Astrocyte (in vitro differentiated cells and primary cell): ENCODE data around the gene SPOCK1. TPM values are rescaled to one million over a fixed set of nuclear protein-coding genes. Genes with fewer than 3 reads are reported as not detected.

Experiments
- DNase-seq: peaks from one replicate; pipeline ENCODE4 v3.0.0-alpha.2; 2010; ENCODE audit warnings: low read depth
- FAIRE-seq: peaks from 2 replicates; lab custom pipeline; 2011; peaks lifted over from hg19 to GRCh38; lab: Jason Lieb, UNC
- H2AFZ ChIP-seq: 2 replicates; pipeline ENCODE4 v1.6.0; 2012; ENCODE audit warnings: low read depth, low read length, inconsistent platforms
- H3K27ac ChIP-seq: 2 replicates; pipeline ENCODE4 v1.5.1; 2011; ENCODE audit warnings: low read depth, low read length, inconsistent platforms
- H3K27me3 ChIP-seq: 2 replicates; pipeline ENCODE4 v1.6.0; 2011; ENCODE audit warnings: low read length, inconsistent platforms; ENCODE audit not compliant: insufficient read depth
- H3K36me3 ChIP-seq: 2 replicates; pipeline ENCODE4 v1.5.1; 2011; ENCODE audit warnings: low read length, inconsistent platforms; ENCODE audit not compliant: insufficient read depth
- H3K4me1 ChIP-seq: 2 replicates; pipeline ENCODE4 v1.5.1; 2011; ENCODE audit warnings: low read length, inconsistent platforms; ENCODE audit not compliant: insufficient read depth
- H3K4me2 ChIP-seq: 2 replicates; pipeline ENCODE4 v1.6.0; 2012; ENCODE audit warnings: low read length, inconsistent platforms
- H3K4me3 ChIP-seq: 2 replicates; pipeline ENCODE4 v1.5.1; 2011; ENCODE audit warnings: low read depth, mild to moderate bottlenecking, low read length, inconsistent platforms; ENCODE audit not compliant: insufficient read depth
- H3K79me2 ChIP-seq: 2 replicates; pipeline ENCODE4 v1.6.0; 2012; ENCODE audit warnings: mild to moderate bottlenecking, low read length, inconsistent platforms; ENCODE audit not compliant: insufficient read depth
- H3K9ac ChIP-seq: 2 replicates; pipeline ENCODE4 v1.6.0; 2012; ENCODE audit warnings: mild to moderate bottlenecking, low read length, inconsistent platforms
- H3K9me3 ChIP-seq: 2 replicates; pipeline ENCODE4 v1.5.1; 2012; ENCODE audit warnings: low read depth, mild to moderate bottlenecking, low read length, inconsistent platforms; ENCODE audit not compliant: insufficient read depth
- H4K20me1 ChIP-seq: 2 replicates; pipeline ENCODE4 v1.6.0; 2012; ENCODE audit warnings: low read length, inconsistent platforms; ENCODE audit not compliant: insufficient read depth
- H3K27ac Mint-ChIP-seq: one replicate; pipeline ENCODE4 v1.8.0; 2021; ENCODE audit warnings: mild to moderate bottlenecking, mixed read lengths; ENCODE audit not compliant: unreplicated experiment
- H3K27me3 Mint-ChIP-seq: one replicate; pipeline ENCODE4 v1.8.0; 2021; ENCODE audit warnings: low read depth, mixed read lengths; ENCODE audit not compliant: unreplicated experiment
- H3K36me3 Mint-ChIP-seq: one replicate; pipeline ENCODE4 v1.8.0; 2021; ENCODE audit warnings: low read depth, mixed read lengths; ENCODE audit not compliant: unreplicated experiment
- H3K4me1 Mint-ChIP-seq: one replicate; pipeline ENCODE4 v1.8.0; 2021; ENCODE audit warnings: low read depth, mixed read lengths; ENCODE audit not compliant: unreplicated experiment
- H3K4me3 Mint-ChIP-seq: one replicate; pipeline ENCODE4 v1.8.0; 2021; ENCODE audit warnings: mild to moderate bottlenecking, moderate library complexity, mixed read lengths; ENCODE audit not compliant: unreplicated experiment
- H3K9me3 Mint-ChIP-seq: one replicate; pipeline ENCODE4 v1.8.0; 2021; ENCODE audit warnings: mild to moderate bottlenecking, mixed read lengths; ENCODE audit not compliant: unreplicated experiment
- EZH2 ChIP-seq: IDR thresholded peaks from 2 replicates; pipeline ENCODE4 v1.6.1; 2012; ENCODE audit warnings: mild to moderate bottlenecking, low read length, inconsistent platforms; ENCODE audit not compliant: insufficient read depth
- total RNA-seq: library from RNA; stranded (reverse); gene quantifications from 2 replicates; pipeline ENCODE4 v1.2.1, GENCODE V29; 2021
- TF ChIP-seq, protein P1 (sequence below): IDR thresholded peaks from 2 replicates; pipeline ENCODE4 v1.5.1; 2011; ENCODE audit warnings: low read depth, mild to moderate bottlenecking, inconsistent platforms, low read length, moderate library complexity; ENCODE audit not compliant: insufficient read depth

Gene SPOCK1
- total RNA-seq, 1 donor from 2014 or later, result 53.5 TPM

DNA sequence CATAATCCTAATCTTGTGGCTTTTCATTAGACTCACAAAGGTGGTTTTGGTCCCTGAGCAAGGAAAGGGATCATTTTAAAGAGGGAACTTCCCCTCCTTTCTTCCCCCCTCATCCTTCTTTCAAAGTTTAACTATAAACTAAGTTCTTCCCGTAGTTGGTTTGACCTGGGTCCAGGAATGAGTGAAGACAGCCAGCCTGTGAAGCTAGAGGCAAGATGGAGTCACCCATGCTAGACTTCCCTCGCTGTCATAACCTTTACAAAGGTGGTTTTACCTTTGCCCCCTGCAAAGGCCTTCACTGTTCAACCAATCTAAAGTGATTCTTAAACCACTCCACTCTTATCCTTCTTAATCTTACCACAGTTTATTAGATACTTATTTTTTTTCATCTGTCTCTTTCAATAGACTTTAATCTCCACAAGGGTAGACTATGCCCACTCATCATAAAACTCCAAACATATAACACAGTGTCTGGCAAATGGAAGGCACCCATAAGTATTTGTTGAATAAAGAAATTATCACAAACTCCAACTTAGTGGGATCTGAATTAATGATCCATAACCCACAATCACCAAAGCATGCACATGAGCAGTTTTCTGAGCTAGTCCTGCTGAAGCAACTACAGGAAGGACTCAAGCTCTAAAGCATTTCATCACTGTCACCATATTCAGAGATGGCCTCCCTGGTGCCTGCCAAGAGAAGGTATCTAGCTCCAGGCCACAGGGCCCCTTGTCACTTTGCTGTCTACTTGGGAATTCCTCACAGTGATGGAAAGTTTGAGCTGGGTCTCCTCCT is 369.0 kb downstream of the SPOCK1 start:
- H3K4me3 Mint-ChIP-seq, result no peak overlapping the region
- no peak overlapping the region for H3K4me2 ChIP-seq
- H4K20me1 ChIP-seq, result peaks cover 10% of the 10 kb centered on the region
- peaks cover 8% of the 10 kb centered on the region for H3K9me3 Mint-ChIP-seq
- DNase-seq, result no peak
- peaks cover 2% of the 10 kb centered on the region for H3K9me3 ChIP-seq
- no peaks in the 10 kb centered on the region for H3K27me3 ChIP-seq
- no peaks in the 10 kb centered on the region for H3K36me3 ChIP-seq
- peaks cover 3% of the 10 kb centered on the region for H3K79me2 ChIP-seq
- peaks cover 2% of the 10 kb centered on the region for H3K27me3 Mint-ChIP-seq
- no peaks in the 10 kb centered on the region for H3K36me3 Mint-ChIP-seq
- H3K27ac ChIP-seq, result no peak overlapping the region
- H3K4me1 Mint-ChIP-seq, result no peaks in the 10 kb centered on the region
- no peak for FAIRE-seq
- no peak overlapping the region for H3K9ac ChIP-seq
- no peaks in the 10 kb centered on the region for H3K4me1 ChIP-seq
- H3K27ac Mint-ChIP-seq, result no peak overlapping the region
- H2AFZ ChIP-seq, result no peak overlapping the region
- no peak overlapping the region for H3K4me3 ChIP-seq
- TF ChIP-seq EZH2, result no peak
- TF ChIP-seq, protein P1, sequence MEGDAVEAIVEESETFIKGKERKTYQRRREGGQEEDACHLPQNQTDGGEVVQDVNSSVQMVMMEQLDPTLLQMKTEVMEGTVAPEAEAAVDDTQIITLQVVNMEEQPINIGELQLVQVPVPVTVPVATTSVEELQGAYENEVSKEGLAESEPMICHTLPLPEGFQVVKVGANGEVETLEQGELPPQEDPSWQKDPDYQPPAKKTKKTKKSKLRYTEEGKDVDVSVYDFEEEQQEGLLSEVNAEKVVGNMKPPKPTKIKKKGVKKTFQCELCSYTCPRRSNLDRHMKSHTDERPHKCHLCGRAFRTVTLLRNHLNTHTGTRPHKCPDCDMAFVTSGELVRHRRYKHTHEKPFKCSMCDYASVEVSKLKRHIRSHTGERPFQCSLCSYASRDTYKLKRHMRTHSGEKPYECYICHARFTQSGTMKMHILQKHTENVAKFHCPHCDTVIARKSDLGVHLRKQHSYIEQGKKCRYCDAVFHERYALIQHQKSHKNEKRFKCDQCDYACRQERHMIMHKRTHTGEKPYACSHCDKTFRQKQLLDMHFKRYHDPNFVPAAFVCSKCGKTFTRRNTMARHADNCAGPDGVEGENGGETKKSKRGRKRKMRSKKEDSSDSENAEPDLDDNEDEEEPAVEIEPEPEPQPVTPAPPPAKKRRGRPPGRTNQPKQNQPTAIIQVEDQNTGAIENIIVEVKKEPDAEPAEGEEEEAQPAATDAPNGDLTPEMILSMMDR, result no peak

DNA sequence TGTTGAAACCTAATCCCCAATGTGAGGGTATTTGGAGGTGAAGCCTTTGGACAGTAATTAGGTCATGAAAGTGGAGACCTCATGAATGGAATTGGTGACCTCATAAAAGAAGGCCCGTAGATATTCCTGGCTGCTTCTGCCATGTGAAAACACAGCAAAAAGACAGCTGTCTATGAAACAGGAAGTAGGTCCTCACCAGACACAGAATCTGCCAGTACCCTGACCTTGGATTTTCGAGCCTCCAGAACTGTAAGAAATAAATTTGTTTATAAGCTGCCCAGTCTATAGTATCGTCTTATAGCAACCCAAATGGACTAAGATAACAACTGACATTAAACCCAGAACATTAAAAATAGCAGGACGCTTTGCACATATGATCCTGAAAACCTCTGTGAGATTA is 371.1 kb downstream of the SPOCK1 start:
- H3K4me3 ChIP-seq, result no peak overlapping the region
- peaks cover 2% of the 10 kb centered on the region for H3K27me3 Mint-ChIP-seq
- H3K36me3 Mint-ChIP-seq, result no peaks in the 10 kb centered on the region
- H3K4me1 Mint-ChIP-seq, result no peaks in the 10 kb centered on the region
- H3K4me1 ChIP-seq, result no peaks in the 10 kb centered on the region
- H2AFZ ChIP-seq, result no peak overlapping the region
- peaks cover 2% of the 10 kb centered on the region for H3K9me3 ChIP-seq
- no peak overlapping the region for H3K4me3 Mint-ChIP-seq
- no peak for FAIRE-seq
- H3K9me3 Mint-ChIP-seq, result peaks cover 8% of the 10 kb centered on the region
- no peak overlapping the region for H3K27ac Mint-ChIP-seq
- no peak for TF ChIP-seq EZH2
- TF ChIP-seq, protein P1, result no peak
- no peak overlapping the region for H3K4me2 ChIP-seq
- no peaks in the 10 kb centered on the region for H3K27me3 ChIP-seq
- H4K20me1 ChIP-seq, result peaks cover 13% of the 10 kb centered on the region
- DNase-seq, result no peak
- H3K27ac ChIP-seq, result no peak overlapping the region
- peaks cover 8% of the 10 kb centered on the region for H3K79me2 ChIP-seq
- no peak overlapping the region for H3K9ac ChIP-seq
- no peaks in the 10 kb centered on the region for H3K36me3 ChIP-seq

DNA sequence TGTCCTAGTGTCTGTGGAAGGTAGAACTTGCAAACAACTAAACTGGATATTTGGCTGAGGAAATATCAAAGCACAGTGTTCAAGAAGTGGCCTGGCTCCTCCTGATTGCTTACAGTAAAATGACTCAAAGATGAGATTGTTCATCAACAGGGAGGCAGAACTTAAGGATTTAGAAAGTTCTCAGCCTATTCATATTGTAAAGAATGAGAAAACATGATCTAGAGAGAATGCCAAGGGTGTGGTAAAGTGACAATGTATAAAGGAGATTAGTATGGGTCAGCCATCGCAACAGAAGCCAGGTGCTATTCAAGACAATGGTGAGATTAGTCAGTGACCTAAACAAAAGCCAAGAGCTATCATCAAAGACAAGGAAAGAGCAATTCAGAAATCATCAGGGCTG is 372.3 kb downstream of the SPOCK1 start:
- Histone ChIP-seq H3K9ac (no peak overlapping the region), H3K4me1 (no peaks in the 10 kb centered on the region), H4K20me1 (peaks cover 25% of the 10 kb centered on the region), H3K4me3 (no peak overlapping the region), H3K79me2 (peaks cover 8% of the 10 kb centered on the region), H3K9me3 (peaks cover 2% of the 10 kb centered on the region), H3K27ac (no peak overlapping the region), H3K27me3 (no peaks in the 10 kb centered on the region), H3K36me3 (no peaks in the 10 kb centered on the region), H3K4me2 (no peak overlapping the region), H2AFZ (no peak overlapping the region)
- TF ChIP-seq, protein P1, result no peak
- TF ChIP-seq EZH2, result no peak
- no peaks in the 10 kb centered on the region for H3K4me1 Mint-ChIP-seq
- FAIRE-seq, result no peak
- H3K36me3 Mint-ChIP-seq, result no peaks in the 10 kb centered on the region
- H3K4me3 Mint-ChIP-seq, result no peak overlapping the region
- peaks cover 8% of the 10 kb centered on the region for H3K9me3 Mint-ChIP-seq
- H3K27me3 Mint-ChIP-seq, result peaks cover 2% of the 10 kb centered on the region
- no peak overlapping the region for H3K27ac Mint-ChIP-seq
- DNase-seq, result no peak
